ENCODE data around the gene GGA1. TPM values are rescaled to one million over a fixed set of nuclear protein-coding genes. Genes with fewer than 3 reads are reported as not detected.

The GGA1 gene
- total and polyA plus RNA-seq, 12 donors, result 22.9 to 39.7 (median 26.7) TPM

DNA sequence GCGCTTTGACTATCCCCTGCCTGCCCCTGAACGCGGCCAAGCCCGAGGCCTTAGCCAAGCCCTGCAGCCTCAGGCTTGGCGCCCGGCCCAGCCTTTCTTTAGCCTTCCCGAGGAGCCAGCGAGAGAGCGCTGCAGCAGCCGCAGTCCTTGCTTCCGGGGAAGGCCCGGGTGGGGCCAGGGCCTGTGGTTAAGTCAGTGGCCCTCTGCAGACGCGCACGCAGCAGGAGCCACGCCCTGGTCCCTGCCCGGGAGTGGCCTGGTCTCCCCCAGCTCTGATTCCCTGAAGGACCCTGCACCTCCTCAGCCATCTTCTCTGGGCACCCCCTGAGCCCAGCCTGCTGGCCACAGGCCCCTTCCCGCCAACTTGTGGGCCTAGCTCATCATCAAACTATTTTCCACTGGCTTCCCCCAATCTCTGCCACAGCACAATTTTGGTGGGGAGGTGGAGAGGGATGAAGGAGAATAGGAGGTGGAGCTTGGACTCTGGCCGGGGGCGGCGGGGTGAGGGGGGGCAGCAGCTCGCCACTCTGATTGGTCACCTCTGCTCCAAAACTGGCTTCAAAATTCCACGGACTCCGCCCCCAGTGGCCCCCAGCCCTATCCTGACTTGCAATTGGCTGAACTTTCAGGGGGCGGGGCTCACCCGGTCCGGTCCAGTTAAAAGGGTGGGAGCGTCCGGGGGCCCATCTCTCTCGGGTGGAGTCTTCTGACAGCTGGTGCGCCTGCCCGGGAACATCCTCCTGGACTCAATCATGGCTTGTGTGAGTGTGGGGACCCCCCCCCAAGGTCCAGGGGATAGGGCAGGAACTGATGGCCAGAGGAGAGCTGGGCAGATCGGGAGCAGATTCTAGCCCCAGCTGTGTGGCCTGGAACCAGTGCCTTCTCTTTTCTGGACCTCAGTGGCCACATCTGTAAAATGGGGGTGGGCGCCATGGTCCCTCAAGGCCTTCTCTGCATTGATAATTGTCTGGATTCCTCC lies 66.6 kb downstream of the GGA1 start, which contains the start of gene LGALS1:
TSS of gene LGALS1 (plus strand) at position 686 of the 979 bp plus-strand sequence. CDS start at position 753, 67 bp downstream.
- intact Hi-C loops (cut with DNase I), result loop anchor here in 3 of 10 donors (1.0 to 5.0 kb wide), 4 partner anchors 16 to 78 kb away; partner anchors contain the start of gene PDXP (in 3 of the 3)
- H3K4me1 ChIP-seq, result peaks cover 10 to 53% (median 44%) of the 10 kb centered on the region in 9 donors

GRCh38 chr22:37675930-37676735 lies 67.5 kb downstream of the GGA1 start:
- H3K27me3 ChIP-seq, result no peaks in the 10 kb centered on the region
- WGBS, 2 donors, result 8 to 9% methylated on average over 17 of the region's 17 CpGs
- H3K4me3 ChIP-seq, result peak overlapping the region; percentile 23 to 79 (median 72)
- peaks cover 10 to 57% (median 48%) of the 10 kb centered on the region in 9 donors for H3K4me1 ChIP-seq
- H3K27ac ChIP-seq, result peak overlapping the region; percentile 88 to 99 (median 95)
- TF ChIP-seq, protein P1, sequence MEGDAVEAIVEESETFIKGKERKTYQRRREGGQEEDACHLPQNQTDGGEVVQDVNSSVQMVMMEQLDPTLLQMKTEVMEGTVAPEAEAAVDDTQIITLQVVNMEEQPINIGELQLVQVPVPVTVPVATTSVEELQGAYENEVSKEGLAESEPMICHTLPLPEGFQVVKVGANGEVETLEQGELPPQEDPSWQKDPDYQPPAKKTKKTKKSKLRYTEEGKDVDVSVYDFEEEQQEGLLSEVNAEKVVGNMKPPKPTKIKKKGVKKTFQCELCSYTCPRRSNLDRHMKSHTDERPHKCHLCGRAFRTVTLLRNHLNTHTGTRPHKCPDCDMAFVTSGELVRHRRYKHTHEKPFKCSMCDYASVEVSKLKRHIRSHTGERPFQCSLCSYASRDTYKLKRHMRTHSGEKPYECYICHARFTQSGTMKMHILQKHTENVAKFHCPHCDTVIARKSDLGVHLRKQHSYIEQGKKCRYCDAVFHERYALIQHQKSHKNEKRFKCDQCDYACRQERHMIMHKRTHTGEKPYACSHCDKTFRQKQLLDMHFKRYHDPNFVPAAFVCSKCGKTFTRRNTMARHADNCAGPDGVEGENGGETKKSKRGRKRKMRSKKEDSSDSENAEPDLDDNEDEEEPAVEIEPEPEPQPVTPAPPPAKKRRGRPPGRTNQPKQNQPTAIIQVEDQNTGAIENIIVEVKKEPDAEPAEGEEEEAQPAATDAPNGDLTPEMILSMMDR (IDR thresholded peaks at IDR 0.05), result no peak
- ATAC-seq, result peak; percentile 0 to 52 (median 25)
- H3K36me3 ChIP-seq, result peaks cover 0 to 38% (median 3%) of the 10 kb centered on the region in 9 donors
- intact Hi-C loops (cut with DNase I), result loop anchor here in 4 of 10 donors (1.0 to 5.0 kb wide), 4 partner anchors 17 to 77 kb away; partner anchors contain the start of gene PDXP (in 4 of the 4)
- DNase-seq, result peak; percentile 66 to 70
- H3K9me3 ChIP-seq, result no peaks in the 10 kb centered on the region

More for the DNA sequence above, 66.6 kb downstream of the GGA1 start, which contains the start of gene LGALS1:
- Histone ChIP-seq H3K27me3 (no peaks in the 10 kb centered on the region), H3K36me3 (peaks cover 0 to 30% (median 3%) of the 10 kb centered on the region in 9 donors), H3K9me3 (no peaks in the 10 kb centered on the region), H3K4me3 (peak within 1 kb of the TSS; percentile 23 to 79 (median 72)), H3K27ac (peak within 1 kb of the TSS; percentile 88 to 99 (median 95))
- WGBS, 2 donors, result 3% methylated on average over 34 of the region's 34 CpGs
- peak; percentile 96 to 99 for DNase-seq
- TF ChIP-seq, protein P1 (IDR thresholded peaks at IDR 0.05), result peak in 3 of 9 donors; percentile 51 to 57 (median 53)
- peak; percentile 86 to 94 (median 90) for ATAC-seq

DNA sequence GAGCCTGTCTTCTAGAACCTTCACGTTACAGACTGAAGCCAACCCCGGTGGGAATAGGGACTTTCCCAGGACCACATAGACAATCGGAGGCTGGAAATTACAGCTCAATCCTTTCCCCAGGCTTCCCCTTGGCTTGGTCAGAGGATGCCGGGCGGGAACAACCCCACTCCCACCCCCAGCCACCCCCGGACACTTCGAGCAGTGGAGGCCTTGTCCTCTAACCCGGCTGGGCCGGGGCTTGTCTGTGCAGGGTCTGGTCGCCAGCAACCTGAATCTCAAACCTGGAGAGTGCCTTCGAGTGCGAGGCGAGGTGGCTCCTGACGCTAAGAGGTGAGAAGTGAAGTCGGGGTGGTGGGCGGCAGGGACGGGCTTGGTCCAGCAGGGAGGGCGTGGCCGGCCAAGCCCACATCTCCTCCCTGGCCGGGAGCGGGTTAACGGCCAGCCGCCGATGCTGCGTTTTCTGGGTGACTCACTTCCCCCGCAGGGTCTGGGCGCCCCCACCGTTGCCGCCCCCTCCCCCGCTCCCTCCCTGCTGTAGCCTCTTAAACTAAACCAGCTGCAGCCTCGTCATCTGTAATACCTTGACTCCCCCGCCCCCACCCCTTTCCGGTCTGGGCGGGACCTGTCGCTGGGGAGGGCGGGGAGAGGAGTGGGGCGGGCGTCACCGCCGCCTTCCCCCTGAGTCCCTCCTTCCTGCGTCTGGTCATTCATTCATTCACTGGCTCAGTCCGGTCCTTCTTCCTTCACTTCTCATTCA lies 68.3 kb downstream of the GGA1 start:
- Histone ChIP-seq H3K36me3 (peaks cover 0 to 38% (median 3%) of the 10 kb centered on the region in 9 donors), H3K4me3 (peak overlapping the region; percentile 23 to 79 (median 72)), H3K27ac (peak overlapping the region; percentile 88 to 99 (median 95)), H3K27me3 (no peaks in the 10 kb centered on the region), H3K4me1 (peaks cover 12 to 64% (median 55%) of the 10 kb centered on the region in 9 donors), H3K9me3 (no peaks in the 10 kb centered on the region)
- 3 to 5% methylated on average over 42 of the region's 42 CpGs for WGBS, 2 donors
- DNase-seq (peak; percentile 82 to 89), ATAC-seq (peak; percentile 22 to 62 (median 36))
- intact Hi-C loops (cut with DNase I), result loop anchor here in 2 of 10 donors (2.0 to 5.0 kb wide), 2 partner anchors 18 to 70 kb away; partner anchors contain the start of gene PDXP (in 1 of the 2)
- TF ChIP-seq, protein P1 (IDR thresholded peaks at IDR 0.05), result no peak
